ENCODE results near the gene FAM149A. TPM values are rescaled to one million over a fixed set of nuclear protein-coding genes. Genes with fewer than 3 reads are reported as not detected.

Gene FAM149A
- total RNA-seq, 1 experiment from 2014 or later = 1.3 TPM

GRCh38 chr4:186081202-186081807 is 23.2 kb upstream of the FAM149A start:
- BruUV-seq (replicated peaks) = no TSS peak
- intact Hi-C loops (cut with micrococcal nuclease) = no loop called here
- no peak for DNase-seq (ENCODE audit: unreplicated experiment)
- Mint-ChIP-seq H3K36me3 (ENCODE audit: insufficient read depth, unreplicated experiment) (peaks cover 14% of the 10 kb centered on the region), H3K9me3 (ENCODE audit: unreplicated experiment) (no peaks in the 10 kb centered on the region), H3K27me3 (ENCODE audit: insufficient read depth, unreplicated experiment) (no peaks in the 10 kb centered on the region), H3K27ac (ENCODE audit: low read depth, unreplicated experiment) (no peak overlapping the region), H3K4me1 (ENCODE audit: insufficient read depth, unreplicated experiment) (no peaks in the 10 kb centered on the region), H3K4me3 (ENCODE audit: unreplicated experiment) (no peak overlapping the region)
- ChIA-PET CTCF (no interaction called here), POLR2A (no interaction called here)
- no peak for TF ChIP-seq CTCF (IDR thresholded peaks at IDR 0.05; ENCODE audit: unreplicated experiment)

GRCh38 chr4:186082221-186082620 is 22.3 kb upstream of the FAM149A start:
- no peaks in the 10 kb centered on the region for H3K27me3 Mint-ChIP-seq (ENCODE audit: insufficient read depth, unreplicated experiment)
- H3K27ac Mint-ChIP-seq (ENCODE audit: low read depth, unreplicated experiment) = no peak overlapping the region
- DNase-seq (ENCODE audit: unreplicated experiment) = no peak
- H3K4me3 Mint-ChIP-seq (ENCODE audit: unreplicated experiment) = no peak overlapping the region
- intact Hi-C loops (cut with micrococcal nuclease) = no loop called here
- ChIA-PET CTCF (interaction anchor here (0.6 kb wide), 1 partner anchor 55 kb away, joined by 3 read pairs; no protein-coding TSS in a partner anchor), POLR2A (no interaction called here)
- peaks cover 6% of the 10 kb centered on the region for H3K36me3 Mint-ChIP-seq (ENCODE audit: insufficient read depth, unreplicated experiment)
- TF ChIP-seq CTCF (IDR thresholded peaks at IDR 0.05; ENCODE audit: unreplicated experiment) = no peak
- no peaks in the 10 kb centered on the region for H3K9me3 Mint-ChIP-seq (ENCODE audit: unreplicated experiment)
- BruUV-seq (replicated peaks) = no TSS peak
- H3K4me1 Mint-ChIP-seq (ENCODE audit: insufficient read depth, unreplicated experiment) = no peaks in the 10 kb centered on the region

GRCh38 chr4:186088523-186088922 is 16.0 kb upstream of the FAM149A start:
- POLR2A ChIA-PET = interaction anchor here (1.1 kb wide), 1 partner anchor 19 kb away, joined by 3 read pairs; the partner anchor contains the start of gene TLR3
- H3K4me1 Mint-ChIP-seq (ENCODE audit: insufficient read depth, unreplicated experiment) = no peaks in the 10 kb centered on the region
- H3K9me3 Mint-ChIP-seq (ENCODE audit: unreplicated experiment) = no peaks in the 10 kb centered on the region
- no peak overlapping the region for H3K4me3 Mint-ChIP-seq (ENCODE audit: unreplicated experiment)
- no peak overlapping the region for H3K27ac Mint-ChIP-seq (ENCODE audit: low read depth, unreplicated experiment)
- intact Hi-C loops (cut with micrococcal nuclease) = no loop called here
- BruUV-seq (replicated peaks) = no TSS peak
- no peak for TF ChIP-seq CTCF (IDR thresholded peaks at IDR 0.05; ENCODE audit: unreplicated experiment)
- DNase-seq (ENCODE audit: unreplicated experiment) = no peak
- H3K27me3 Mint-ChIP-seq (ENCODE audit: insufficient read depth, unreplicated experiment) = no peaks in the 10 kb centered on the region
- no peaks in the 10 kb centered on the region for H3K36me3 Mint-ChIP-seq (ENCODE audit: insufficient read depth, unreplicated experiment)
- CTCF ChIA-PET = no interaction called here

- CTCF ChIA-PET = no interaction called here
- H3K27ac Mint-ChIP-seq (ENCODE audit: low read depth, unreplicated experiment) = no peak overlapping the region
Measured at GRCh38 chr4:186092296-186092695, 12.2 kb upstream of the FAM149A start.

More at GRCh38 chr4:186092296-186092695, 12.2 kb upstream of the FAM149A start:
- BruUV-seq (replicated peaks) = no TSS peak
- no peak for DNase-seq (ENCODE audit: unreplicated experiment)
- H3K4me1 Mint-ChIP-seq (ENCODE audit: insufficient read depth, unreplicated experiment) = no peaks in the 10 kb centered on the region
- no peak overlapping the region for H3K4me3 Mint-ChIP-seq (ENCODE audit: unreplicated experiment)
- POLR2A ChIA-PET = no interaction called here
- H3K9me3 Mint-ChIP-seq (ENCODE audit: unreplicated experiment) = no peaks in the 10 kb centered on the region
- H3K27me3 Mint-ChIP-seq (ENCODE audit: insufficient read depth, unreplicated experiment) = no peaks in the 10 kb centered on the region
- no peak for TF ChIP-seq CTCF (IDR thresholded peaks at IDR 0.05; ENCODE audit: unreplicated experiment)
- H3K36me3 Mint-ChIP-seq (ENCODE audit: insufficient read depth, unreplicated experiment) = no peaks in the 10 kb centered on the region
- intact Hi-C loops (cut with micrococcal nuclease) = no loop called here
